DMS153 treated with DMSO at 0.1 percent for 48 hours (cell line): ENCODE measurements around the gene MAP6.
A peak's percentile ranks its signal among the peaks of the same experiment; 100 is the strongest.

ENCODE experiments used
- DNase-seq: peaks from one replicate; lab custom pipeline; 2025; ENCODE audit not compliant: unreplicated experiment; lab: John Stamatoyannopoulos, UW

Gene MAP6

DNA sequence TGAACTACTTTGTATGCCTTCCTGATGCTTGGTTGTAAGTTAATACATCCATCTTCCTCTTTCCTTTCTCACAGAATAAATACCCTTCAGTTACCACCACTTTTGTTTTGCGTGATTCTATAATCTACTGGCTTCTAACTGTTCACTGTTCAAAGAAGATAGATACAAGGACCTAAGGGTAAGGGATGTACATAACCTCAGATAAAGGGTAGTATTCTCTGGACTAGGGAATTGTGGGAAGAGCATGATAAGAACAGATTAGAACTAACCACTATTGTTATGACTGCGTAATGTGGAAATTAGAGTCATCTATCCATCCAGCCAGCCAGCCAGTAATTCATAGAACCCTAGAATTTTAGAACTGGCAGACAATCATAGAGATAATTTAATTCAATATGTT, 36.4 kb downstream of the MAP6 start:
- DNase-seq: no peak

DNA sequence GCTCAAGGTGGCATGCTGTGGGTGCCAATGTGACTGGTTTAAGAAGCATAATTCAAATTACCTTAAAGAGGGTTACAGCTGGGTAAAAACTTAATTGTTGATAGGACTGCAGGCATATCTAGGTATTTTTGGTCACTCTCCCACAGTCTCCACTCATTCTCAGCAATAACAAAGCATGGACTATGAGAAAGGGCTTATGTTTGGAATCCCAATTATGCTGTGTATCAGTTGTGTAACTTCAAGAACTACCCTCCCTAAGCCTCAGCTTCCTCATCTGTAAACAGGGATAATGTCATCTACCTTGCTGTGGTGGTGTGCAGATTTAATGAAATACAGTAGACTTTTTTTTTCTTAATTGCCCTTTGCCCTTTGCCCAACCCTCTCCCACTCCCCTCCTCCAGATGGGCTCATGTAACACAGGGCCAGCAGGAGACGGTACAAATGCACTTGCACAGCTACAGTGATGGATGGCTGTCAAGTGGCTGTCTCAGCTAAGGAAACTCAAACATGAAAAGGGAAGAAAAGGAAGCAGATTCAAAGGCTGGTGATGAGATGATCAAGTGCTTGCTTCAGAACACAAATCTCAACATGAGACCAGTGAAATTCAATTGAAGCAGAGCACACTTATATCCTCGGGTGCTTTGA, 37.6 kb downstream of the MAP6 start:
- DNase-seq: no peak

DNA sequence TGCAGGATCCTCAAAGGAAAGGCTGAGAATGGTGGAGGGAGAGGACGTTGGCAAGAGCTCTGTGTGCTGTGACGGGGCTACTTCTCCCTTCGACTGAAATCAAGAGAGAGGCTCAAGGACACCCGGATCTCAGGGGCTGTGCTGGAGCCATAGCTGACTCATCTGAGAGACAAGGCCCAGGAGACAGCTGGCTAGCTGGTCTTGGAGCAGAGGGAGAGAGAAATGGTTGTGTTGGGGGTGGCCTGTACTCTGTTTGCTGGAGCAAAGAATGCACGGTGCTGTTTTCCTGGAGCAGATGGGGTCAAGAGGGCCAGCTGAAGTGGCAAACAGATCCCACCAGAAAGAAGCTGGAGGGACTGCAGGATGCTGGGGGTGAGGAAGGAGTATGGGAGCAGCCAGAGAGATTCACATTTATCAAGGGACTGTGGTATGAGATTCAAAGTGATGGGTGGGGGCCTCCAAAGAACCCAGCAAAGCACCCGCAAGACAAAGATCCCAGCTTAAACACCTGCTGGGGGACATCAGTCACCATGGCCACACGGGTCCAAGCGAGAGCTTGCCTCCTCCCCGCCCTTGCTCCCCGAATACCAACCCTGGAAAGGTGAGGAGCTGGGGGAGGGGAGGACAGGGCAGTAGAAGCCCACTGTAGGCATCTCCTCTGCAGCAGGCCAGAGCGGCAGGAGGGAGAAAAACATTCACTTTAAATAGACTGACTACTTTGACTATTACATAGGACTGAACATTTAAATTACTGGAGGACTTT, 40.8 kb downstream of the MAP6 start:
- no peak for DNase-seq

DNA sequence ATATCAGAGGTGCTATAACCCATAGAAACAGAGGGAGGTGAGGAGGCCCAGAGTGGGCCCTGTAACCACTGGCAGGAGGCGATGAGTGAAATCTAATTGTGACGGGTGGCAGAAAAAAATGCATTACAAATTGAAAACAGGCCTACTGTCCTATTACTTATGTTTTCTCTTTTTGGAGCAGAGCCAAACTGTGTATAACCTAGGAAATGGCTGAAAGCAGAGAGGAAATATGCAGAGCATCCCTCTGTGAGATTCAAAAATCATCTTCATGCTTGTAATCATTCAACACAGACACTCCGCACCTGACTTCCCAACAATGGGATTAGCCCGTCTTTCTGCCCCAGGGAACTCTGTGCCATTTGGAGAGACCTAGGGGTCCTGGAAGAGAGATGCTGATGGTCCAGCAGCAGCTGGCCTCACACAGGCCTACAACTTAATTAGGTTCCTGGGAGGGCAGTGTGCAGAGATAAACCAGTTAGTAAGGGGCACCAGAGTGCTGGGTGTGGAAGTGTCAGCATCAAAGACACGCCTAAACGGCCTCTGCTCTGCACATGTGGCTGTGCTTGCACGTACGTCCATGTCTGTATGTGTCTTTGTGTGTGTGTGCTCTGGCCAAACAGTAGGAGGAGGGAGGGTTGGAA, 41.8 kb downstream of the MAP6 start:
- no peak for DNase-seq

DNA sequence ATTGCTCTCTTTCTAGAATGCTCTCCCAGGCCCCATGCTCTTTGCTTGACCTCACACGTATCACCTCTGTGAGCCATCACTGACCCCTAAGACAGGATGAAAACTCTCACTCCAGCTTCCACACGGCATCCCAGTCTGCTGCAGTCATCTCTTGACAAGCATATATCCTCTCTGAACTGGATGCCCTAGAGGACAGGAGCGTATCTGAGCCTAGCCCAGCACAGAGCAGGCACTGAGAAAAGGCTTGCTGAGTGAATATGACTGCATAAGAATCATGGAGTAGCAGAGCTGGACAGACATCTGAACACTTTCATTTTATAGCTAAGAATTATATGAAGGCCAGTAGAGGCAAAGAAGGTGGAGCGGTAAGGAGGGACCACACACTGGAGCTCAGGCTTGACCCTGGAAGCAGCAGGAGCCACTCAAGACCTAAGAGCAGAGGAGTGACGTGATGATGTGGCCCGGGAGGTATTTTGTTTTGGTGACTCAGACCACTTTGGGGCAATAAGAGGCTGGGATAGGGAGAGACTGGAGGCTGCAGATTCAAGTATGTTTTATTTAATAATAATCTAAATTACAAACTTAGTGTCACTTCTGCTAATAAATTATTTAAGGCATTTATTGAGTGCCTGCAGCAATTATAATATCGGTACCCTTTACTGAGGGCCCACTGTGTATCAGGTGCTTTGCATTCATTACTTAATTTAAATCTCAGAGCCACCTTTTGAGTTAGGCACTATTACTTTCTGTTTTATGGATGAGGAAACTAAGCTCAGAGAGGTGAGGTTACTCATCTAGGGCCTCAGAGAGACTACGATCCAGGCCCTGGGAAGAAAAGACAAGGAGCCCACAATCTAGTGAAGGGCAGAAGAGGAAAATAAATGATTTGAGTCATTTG, 42.6 kb downstream of the MAP6 start:
- DNase-seq: no peak

DNA sequence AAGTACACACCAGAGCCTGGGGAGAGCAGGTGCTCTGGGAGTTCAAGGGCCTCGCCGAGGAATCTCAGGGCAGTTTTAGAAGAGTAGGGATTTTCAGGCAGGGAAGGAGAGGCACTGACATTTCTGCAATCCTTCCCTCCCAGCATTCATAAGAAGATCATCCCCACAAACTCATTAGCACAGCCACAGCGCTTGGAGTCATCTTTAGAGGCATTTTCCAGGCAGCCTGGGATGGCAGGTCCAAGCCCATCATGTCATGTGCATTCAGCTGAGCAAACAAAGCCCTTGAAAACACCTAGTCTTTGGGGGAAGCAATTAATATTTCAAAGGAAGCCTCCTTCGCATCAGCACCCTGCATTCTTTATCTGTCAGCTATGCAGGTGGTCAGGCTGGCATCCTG, 43.8 kb downstream of the MAP6 start:
- DNase-seq: peak; percentile 82

DNA sequence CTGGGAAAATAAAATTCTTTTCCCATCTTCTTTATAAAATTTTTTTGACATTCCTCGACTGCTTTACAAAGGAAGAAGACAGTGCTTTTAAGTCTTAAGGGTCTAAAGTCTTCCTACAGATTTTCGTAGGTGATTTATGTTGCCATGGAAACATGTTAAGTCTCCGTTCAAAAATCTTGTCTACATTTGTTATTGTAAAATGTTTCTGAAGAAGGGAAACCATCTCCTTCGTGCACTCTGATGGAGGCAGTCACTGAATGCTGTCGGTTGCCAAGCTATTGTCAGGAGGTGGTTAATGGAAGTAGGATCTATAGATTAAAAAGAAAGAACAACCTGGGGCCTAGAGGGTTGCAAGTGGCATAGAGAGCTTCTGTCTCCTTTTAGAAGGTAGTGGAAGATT, 52.6 kb downstream of the MAP6 start:
- no peak for DNase-seq

DNA sequence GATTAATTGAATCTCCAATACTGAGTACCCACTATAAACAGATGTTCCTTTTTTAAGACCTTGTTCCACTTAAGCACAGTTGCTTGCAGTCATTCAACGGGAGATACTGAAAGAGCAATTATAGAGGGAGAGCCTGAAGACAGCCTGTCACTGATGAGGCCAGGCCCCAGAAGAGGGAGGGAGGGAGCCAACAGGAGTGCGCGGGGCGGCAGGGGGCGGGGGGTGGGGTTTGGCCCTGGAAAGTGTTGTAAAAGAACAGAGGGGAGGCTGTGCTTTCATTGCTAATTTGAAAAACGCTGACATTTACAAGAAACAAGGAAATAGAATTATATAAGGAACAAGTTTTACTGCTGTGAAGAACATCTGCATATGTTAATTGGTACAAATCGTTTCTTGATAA, 53.1 kb downstream of the MAP6 start:
- DNase-seq: no peak

DNA sequence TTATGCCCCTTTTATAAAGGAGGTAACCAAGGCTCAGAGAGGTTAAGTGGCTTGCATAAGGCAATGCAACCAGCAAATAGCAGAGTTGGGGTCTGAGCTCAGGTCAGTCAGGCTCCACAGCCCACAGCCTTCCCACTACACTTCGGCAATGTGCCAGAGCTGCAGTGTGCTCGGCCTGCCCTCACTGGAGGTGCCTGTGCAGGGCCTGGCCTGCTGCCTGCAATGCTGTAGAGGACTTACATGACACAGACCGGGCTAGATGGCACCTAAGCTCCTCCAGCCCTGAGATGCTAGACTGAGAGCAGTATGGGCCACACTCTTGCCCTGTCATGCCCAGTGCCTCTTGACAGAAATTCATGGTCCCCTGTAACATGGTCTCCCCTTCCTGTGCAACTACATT, 57.0 kb downstream of the MAP6 start:
- DNase-seq: no peak

DNA sequence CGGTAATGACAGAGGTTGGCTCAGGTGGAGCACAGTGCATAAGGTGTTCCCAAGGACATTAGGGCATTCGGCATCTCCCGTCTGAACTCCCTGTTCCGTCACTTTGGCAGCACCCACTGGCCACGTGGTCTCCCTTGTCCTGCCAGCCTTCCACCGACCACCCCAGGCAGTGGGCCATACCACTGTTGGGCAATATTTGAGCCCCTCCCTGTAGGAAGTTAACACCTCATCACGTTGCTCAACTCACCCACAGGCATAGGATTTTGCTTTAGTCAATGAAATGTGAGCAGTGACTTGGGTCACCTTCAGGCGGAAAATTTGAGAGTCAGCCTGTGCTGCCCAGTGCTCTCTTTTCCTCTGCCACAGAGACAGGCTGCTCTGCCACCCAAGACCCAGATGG, 62.7 kb downstream of the MAP6 start:
- DNase-seq: no peak

DNA sequence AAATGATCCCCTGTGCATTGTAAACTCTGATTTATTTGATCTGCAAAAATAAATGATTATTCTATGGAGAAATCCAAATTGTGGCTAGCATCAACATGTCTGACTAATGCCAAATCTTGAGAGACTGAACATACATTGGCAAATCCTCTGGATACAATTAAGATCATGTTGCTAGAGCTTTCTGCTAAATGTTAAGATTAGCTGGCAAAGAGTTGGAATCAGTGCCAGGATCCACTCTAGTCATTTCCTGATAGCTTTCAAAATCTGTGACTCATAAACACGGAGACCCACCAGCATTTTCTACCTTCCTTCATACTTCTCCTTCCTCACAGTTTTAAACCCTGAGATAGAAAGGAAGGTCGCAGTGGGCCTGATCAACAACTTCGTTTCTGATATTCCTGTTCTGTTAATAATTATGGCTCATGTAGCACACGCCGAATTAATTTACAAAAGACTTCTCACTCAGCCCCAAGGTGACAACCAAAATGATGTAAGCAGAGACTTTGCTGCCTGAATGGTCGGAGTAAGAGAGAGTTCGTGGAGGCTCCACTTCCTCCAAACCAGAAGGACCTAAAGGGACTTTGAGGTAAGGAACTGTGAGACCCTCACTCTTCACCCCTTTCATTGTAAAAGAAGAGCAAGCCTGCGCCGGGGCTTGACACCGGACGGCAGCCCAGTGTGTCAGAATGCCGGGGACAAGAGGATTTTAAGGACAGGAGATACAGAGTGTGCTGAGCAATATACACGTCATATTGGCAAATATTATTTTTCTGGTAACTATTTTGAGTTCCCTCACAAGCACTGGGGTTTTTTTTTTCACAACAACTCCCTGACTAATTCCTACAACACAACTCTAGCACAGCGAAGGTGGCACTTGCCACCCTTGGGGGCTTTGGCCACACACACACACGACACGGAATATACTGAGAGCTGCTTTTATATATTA, 64.8 kb downstream of the MAP6 start:
- no peak for DNase-seq

DNA sequence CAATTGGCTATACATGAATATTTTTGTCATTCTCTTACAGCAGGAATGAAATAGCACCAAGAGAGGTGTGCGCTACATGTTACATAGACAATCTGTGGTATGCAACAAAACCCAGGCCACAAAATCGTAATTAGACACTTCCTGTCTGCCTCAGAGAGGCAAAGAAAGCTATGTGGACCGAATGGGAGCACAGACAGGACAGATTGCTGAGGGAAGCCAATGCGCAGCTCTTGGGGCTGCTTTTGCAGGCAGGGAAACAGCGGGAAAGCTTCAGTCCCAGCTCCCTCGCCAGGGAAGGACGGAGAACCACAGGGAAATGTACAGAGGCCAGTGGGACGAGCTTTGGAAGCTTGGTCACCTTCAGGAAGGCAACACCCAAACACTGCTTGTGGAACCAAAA, 65.9 kb downstream of the MAP6 start:
- DNase-seq: no peak

DNA sequence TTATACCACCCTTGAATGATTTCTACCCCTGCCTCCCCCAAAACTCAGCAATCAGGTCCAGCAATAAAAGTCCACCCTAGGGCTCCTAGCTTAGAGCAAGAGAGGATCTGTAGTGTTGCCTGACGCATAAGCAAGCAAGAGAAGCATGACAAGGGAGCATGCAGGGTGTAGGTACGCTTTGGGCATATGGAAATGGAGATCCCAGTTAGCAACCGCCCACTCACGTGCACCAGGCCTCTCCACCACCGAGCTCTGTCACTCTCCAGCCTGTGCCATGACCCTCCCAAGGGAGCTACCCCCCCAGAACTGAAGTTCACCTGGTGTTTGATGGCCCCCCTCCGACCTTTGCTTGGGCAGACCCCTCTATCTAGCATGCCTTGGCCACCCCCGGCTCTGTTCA, 67.3 kb downstream of the MAP6 start:
- no peak for DNase-seq

DNA sequence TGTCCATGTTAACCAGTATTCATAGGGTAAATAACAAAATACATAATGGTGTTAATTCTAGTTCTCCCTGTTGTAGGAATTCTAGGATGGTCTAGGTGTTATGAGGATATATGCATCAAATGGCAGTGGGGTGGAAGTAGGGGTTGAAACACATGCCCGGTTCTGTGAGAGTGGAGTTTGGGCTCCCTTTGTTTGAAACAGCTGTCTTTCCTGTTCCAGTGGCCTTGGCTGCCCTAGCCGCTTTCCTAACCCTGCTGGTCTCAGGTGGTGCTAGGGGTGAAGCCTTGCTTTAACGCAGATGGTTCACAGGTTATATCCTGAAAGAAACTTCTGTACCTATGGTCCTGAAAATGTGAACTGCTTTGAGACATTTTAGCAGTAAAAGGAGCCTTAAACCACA, 68.5 kb downstream of the MAP6 start:
- DNase-seq: no peak

DNA sequence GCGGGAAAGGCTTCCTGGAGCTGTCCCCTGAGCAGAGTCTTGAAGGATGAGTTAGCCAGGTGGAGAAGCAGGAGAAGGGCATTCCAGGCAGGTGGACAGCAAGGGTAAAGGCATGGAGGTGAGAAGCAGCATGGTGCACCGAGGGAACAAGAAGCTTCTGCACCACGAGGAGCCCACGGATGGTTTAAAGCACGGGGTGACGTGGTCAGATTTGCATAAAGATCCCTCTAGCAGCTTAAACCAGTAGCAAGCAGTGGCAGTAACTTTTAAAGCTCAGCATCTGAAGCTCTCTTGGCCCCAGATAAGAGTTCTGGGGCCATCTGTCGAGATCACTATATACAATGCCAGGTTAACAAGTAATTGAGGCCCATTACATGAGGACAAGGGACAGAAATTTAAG, 69.9 kb downstream of the MAP6 start:
- no peak for DNase-seq

DNA sequence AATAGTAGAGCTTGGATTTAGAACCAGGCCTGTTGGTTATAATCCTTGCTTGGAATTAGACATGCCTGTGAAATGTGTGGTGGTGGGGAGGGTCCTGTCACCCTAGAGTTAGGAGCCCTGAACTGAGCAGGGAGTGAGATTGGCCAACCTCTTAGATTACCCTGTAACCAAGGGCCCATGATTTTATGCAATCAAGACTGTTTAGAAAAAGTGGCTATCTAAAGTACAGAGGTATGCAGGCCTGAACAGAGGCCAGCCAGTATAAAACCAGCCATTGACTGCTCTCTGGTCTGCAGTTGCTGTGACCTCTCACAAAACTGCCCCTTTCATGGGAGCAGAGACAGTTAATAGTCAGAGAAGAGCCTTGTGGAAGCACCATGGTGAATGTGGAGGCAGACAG, 70.6 kb downstream of the MAP6 start:
- no peak for DNase-seq

DNA sequence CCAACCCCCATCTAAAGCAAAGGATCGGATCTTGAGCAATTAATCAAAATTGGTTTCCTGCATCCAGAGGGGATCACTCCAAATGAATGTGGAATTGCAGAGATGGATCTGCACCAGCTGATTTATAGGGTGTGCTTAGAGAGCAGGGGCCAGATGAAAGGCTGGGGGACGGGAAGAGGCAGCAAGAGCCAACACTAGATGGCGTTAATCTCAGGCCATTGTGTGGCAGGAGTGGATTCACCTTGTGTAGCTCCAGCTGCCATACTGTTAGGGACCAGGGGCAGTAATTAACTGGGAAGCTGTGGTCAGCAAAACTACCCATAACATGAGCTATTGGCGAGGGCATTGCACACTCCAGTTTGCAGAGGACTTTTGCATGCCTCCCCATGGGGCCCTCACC, 71.2 kb downstream of the MAP6 start:
- peak; percentile 38 for DNase-seq

DNA sequence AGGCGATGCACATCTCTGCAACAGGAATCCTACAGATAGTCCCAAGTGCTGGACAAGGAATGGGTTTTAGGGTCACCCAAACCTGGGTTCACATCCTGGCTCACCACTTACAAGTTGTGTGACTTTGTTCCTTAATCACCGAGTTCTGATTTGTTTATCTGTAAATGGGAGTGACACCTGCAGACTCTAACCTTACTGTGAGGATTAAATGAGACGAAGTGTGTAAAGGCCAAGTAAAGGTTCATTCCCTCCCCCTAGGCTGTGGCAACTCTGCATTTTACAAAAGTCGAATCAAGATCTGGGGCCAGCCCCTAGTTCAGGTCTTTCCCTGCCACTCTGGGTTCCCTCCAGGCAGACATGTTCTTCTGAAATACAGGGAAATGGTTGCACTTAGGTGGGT, 71.9 kb downstream of the MAP6 start:
- DNase-seq: no peak

DNA sequence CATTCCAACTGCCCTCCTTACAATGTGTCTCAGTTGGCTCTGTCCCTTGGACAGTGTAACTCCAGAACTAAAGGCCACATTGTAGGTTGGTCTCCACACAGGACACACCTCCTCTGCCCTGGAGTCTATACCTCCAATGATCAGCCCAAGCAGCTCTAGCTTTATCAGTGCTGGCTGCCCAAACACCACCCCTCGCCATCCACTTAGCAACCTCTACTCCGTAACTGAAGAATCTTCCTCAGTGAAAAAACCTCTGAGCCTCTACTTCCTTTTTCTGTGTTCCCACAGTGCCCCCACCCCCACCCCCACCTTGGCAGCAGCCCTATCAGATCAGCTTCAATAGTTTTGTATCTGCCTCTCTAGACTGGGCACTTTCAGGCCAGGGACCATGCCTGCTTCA, 73.4 kb downstream of the MAP6 start:
- DNase-seq: no peak

DNA sequence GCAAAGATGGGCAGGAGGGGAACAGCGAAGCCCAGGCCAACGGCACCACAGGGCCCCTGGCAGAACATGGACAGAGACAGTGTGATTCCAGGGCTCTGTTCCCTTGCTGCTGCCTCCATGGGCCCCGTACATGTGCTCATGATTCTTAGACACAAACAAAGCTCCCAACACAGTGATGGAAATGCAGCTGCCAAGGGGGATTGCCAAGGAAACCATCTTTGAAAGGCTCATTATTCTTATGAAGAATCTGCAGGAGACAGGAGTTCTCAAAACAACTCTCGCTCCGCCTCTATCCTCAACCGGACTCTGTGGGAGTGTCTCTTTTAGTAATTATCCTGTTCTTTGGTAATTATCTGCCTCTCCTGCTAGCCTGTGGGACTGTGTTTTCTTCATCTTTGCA, 74.6 kb downstream of the MAP6 start:
- DNase-seq: no peak
